GM19238 (cell line): Measurements from ENCODE around the gene MATK.
"Not testable (repeated sequence)": the region's sequence is repeated elsewhere in the genome, so short reads cannot be mapped to it uniquely, and the experiment has no call there.

Experiments used
- DNase-seq: peaks from one replicate; pipeline ENCODE4 v3.0.0; 2011; ENCODE audit warnings: low spot score; ENCODE audit not compliant: insufficient read length

MATK gene

GRCh38 chr19:3771000-3771905 lies 14.9 kb downstream of the MATK start:
- DNase-seq, result no peak

- DNase-seq, result no peak
Measured at GRCh38 chr19:3770136-3770999, 15.8 kb downstream of the MATK start.

GRCh38 chr19:3769494-3769893 lies 16.7 kb downstream of the MATK start:
- no peak for DNase-seq

GRCh38 chr19:3768748-3769099 lies 17.5 kb downstream of the MATK start:
- DNase-seq, result no peak

GRCh38 chr19:3768015-3768747 lies 18.0 kb downstream of the MATK start:
- DNase-seq, result no peak

- DNase-seq, result no peak
Measured at GRCh38 chr19:3767050-3767449, 19.1 kb downstream of the MATK start.

- no peak for DNase-seq
Measured at GRCh38 chr19:3766520-3766919, 19.7 kb downstream of the MATK start.

GRCh38 chr19:3765757-3766156 lies 20.4 kb downstream of the MATK start:
- DNase-seq, result not testable (repeated sequence)

- DNase-seq, result no peak
Measured at GRCh38 chr19:3765121-3765520, 21.1 kb downstream of the MATK start.

- DNase-seq, result peak; percentile 98
Measured at GRCh38 chr19:3762501-3763459, 23.4 kb downstream of the MATK start, which contains the start of gene MRPL54. TSS of gene MRPL54 (plus strand) at chr19:3762682. CDS start at chr19:3762701, 19 bp downstream.

- no peak for DNase-seq
Measured at GRCh38 chr19:3762130-3762473, 24.1 kb downstream of the MATK start.

GRCh38 chr19:3761382-3762129 lies 24.6 kb downstream of the MATK start, which contains the start of gene APBA3:
TSS of gene APBA3 (minus strand) at chr19:3761692. CDS start at chr19:3760264, 1,428 bp downstream.
- DNase-seq, result peak; percentile 95

- DNase-seq, result no peak
Measured at GRCh38 chr19:3760871-3761361, 25.3 kb downstream of the MATK start.

- no peak for DNase-seq
Measured at GRCh38 chr19:3759482-3760254, 26.5 kb downstream of the MATK start.

GRCh38 chr19:3758297-3758696 lies 27.9 kb downstream of the MATK start:
- not testable (repeated sequence) for DNase-seq

- DNase-seq, result not testable (repeated sequence)
Measured at GRCh38 chr19:3757705-3758104, 28.5 kb downstream of the MATK start.

GRCh38 chr19:3753631-3754410 lies 32.4 kb downstream of the MATK start:
- DNase-seq, result no peak

GRCh38 chr19:3752492-3752891 lies 33.7 kb downstream of the MATK start:
- DNase-seq, result no peak
